Natural killer cell (primary cell): Measurements from ENCODE around the gene ACTRT3. TPM values are rescaled to one million over a fixed set of nuclear protein-coding genes. Genes with fewer than 3 reads are reported as not detected.

ENCODE experiments used
- ATAC-seq, 3 donors: fragments of 150-1000 bp in 2 of 3; fragments of 200-7000 bp in 1 of 3; cut with Tn5 transposase; 1 replicate in 1 of 3; 2 replicates in 2 of 3; pipeline ENCODE4 v1.10.0; 2021; ENCODE audit warnings: mild to moderate bottlenecking in 2 of 3, moderate library complexity in 2 of 3
- DNase-seq, 2 donors: peaks; one replicate each; pipeline versions ENCODE4 v3.0.0 to v3.0.0-alpha.2; 2013 to 2021; ENCODE audit warnings: mixed read lengths in 1 of 2
- H3K27ac ChIP-seq: one replicate; pipeline ENCODE4 v1.5.1; 2013; ENCODE audit warnings: mild to moderate bottlenecking, low read length
- H3K27me3 ChIP-seq: one replicate; pipeline ENCODE4 v1.6.1; 2013; ENCODE audit warnings: low read length; ENCODE audit not compliant: control insufficient read depth, insufficient read depth
- H3K36me3 ChIP-seq: one replicate; pipeline ENCODE4 v1.6.1; 2013; ENCODE audit warnings: low read length; ENCODE audit not compliant: control insufficient read depth, insufficient read depth
- H3K4me1 ChIP-seq: one replicate; pipeline ENCODE4 v1.6.1; 2013; ENCODE audit warnings: low read length; ENCODE audit not compliant: control insufficient read depth, insufficient read depth
- H3K4me3 ChIP-seq: one replicate; pipeline ENCODE4 v1.5.1; 2013; ENCODE audit warnings: low read length
- H3K9me3 ChIP-seq: one replicate; pipeline ENCODE4 v1.6.1; 2013; ENCODE audit warnings: low read length; ENCODE audit not compliant: control insufficient read depth, insufficient read depth
- H3K27ac Mint-ChIP-seq, 2 donors: one replicate each; pipeline ENCODE4 v1.8.0; 2022; ENCODE audit warnings: mild to moderate bottlenecking in 2 of 2, mixed read lengths in 2 of 2, moderate library complexity in 1 of 2
- H3K27me3 Mint-ChIP-seq, 2 donors: one replicate each; pipeline ENCODE4 v1.8.0; 2022; ENCODE audit warnings: low read depth in 2 of 2, mixed read lengths in 2 of 2
- H3K36me3 Mint-ChIP-seq: one replicate; pipeline ENCODE4 v1.8.0; 2022; ENCODE audit warnings: mixed read lengths
- H3K4me1 Mint-ChIP-seq, 2 donors: one replicate each; pipeline ENCODE4 v1.8.0; 2022; ENCODE audit warnings: mixed read lengths in 2 of 2
- H3K4me3 Mint-ChIP-seq: one replicate; pipeline ENCODE4 v1.8.0; 2022; ENCODE audit warnings: mild to moderate bottlenecking, moderate library complexity, mixed read lengths
- H3K9me3 Mint-ChIP-seq, 2 donors: one replicate each; pipeline ENCODE4 v1.8.0; 2022; ENCODE audit warnings: mixed read lengths in 2 of 2
- WGBS: methylation state at CpG from one replicate; pipeline ENCODE4 v1.1.7; 2013; ENCODE audit warnings: missing lambda C conversion rate; ENCODE audit not compliant: insufficient coverage; 5-methylcytosine and 5-hydroxymethylcytosine counted together
- intact Hi-C: fragments of 100-400 bp; cut with micrococcal nuclease; formaldehyde crosslinking; loops from one replicate; pipeline ENCODE4 v1.14.2; 2022
- total RNA-seq, 4 donors: library from RNA; stranded (reverse); fragments of 120-200 nt in 1 of 4; gene quantifications; one replicate each; pipeline versions ENCODE4 v1.2.3 to v1.2.4, GENCODE V29; 2013 to 2022
- TF ChIP-seq, protein P1 (sequence below): fragments of 200-600 bp; IDR thresholded peaks from one replicate; pipeline ENCODE4 v1.8.0; 2022; ENCODE audit warnings: antibody characterized with exemption

Gene ACTRT3
- total RNA-seq, 3 donors from 2014 or later (not counting 1 experiment from before 2014, with no cell fraction given) = 0.68 TPM; not detected in 2

GRCh38 chr3:169811631-169812331 is 42.4 kb upstream of the ACTRT3 start:
- peak in 1 of 2 donors; percentile 42 for DNase-seq
- H3K27ac Mint-ChIP-seq = peak overlapping the region; percentile 17 to 80

DNA sequence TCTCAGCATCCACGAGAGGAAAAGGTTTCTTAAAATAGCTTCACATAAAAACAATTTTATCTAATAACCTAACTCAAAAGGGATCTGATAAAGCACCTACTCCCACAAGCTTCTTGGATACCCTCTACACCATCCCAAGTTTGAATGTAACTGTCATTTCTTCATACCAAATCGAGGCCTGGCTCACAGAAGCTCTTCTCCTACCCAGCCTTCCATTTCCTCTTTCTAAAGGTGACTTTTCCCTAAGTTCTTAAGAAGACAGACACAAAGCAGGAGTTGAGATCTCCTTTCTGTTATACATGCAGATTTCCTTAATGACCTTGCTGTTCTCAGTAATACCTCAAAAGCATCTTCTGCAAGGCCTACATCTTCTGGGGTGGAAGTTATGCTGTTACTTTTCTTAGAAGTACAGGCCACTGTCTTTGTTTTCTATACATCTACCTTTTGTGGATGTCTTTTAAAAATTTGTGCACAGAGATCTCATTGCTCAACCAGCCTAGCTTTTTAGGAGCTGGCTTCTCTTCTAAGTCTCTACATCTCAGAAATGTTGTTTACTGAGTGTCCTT is 40.0 kb upstream of the ACTRT3 start:
- H3K27ac Mint-ChIP-seq = no peak overlapping the region
- H3K9me3 Mint-ChIP-seq = no peaks in the 10 kb centered on the region
- H3K4me3 Mint-ChIP-seq = no peak overlapping the region
- H3K9me3 ChIP-seq = no peaks in the 10 kb centered on the region
- 59% methylated on average over 2 of the region's 2 CpGs for WGBS
- no peak overlapping the region for H3K27ac ChIP-seq
- peaks cover 0 to 4% of the 10 kb centered on the region in 2 donors for H3K27me3 Mint-ChIP-seq
- H3K36me3 ChIP-seq = no peaks in the 10 kb centered on the region
- peaks cover 26% of the 10 kb centered on the region for H3K4me1 ChIP-seq
- no peak overlapping the region for H3K4me3 ChIP-seq
- H3K36me3 Mint-ChIP-seq = no peaks in the 10 kb centered on the region
- TF ChIP-seq, protein P1, sequence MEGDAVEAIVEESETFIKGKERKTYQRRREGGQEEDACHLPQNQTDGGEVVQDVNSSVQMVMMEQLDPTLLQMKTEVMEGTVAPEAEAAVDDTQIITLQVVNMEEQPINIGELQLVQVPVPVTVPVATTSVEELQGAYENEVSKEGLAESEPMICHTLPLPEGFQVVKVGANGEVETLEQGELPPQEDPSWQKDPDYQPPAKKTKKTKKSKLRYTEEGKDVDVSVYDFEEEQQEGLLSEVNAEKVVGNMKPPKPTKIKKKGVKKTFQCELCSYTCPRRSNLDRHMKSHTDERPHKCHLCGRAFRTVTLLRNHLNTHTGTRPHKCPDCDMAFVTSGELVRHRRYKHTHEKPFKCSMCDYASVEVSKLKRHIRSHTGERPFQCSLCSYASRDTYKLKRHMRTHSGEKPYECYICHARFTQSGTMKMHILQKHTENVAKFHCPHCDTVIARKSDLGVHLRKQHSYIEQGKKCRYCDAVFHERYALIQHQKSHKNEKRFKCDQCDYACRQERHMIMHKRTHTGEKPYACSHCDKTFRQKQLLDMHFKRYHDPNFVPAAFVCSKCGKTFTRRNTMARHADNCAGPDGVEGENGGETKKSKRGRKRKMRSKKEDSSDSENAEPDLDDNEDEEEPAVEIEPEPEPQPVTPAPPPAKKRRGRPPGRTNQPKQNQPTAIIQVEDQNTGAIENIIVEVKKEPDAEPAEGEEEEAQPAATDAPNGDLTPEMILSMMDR = no peak
- H3K27me3 ChIP-seq = no peaks in the 10 kb centered on the region
- peaks cover 21 to 28% of the 10 kb centered on the region in 2 donors for H3K4me1 Mint-ChIP-seq
- DNase-seq (no peak), ATAC-seq (no peak)
- intact Hi-C loops = no loop called here

More at GRCh38 chr3:169811631-169812331, 42.4 kb upstream of the ACTRT3 start:
- ATAC-seq = peak in 1 of 3 donors; percentile 20
- TF ChIP-seq, protein P1 = no peak
- H3K36me3 Mint-ChIP-seq = peaks cover 13% of the 10 kb centered on the region
- intact Hi-C loops = loop anchor here (5.0 kb wide), 1 partner anchor 39 kb away; the partner anchor contains the start of gene MYNN
- H3K4me3 Mint-ChIP-seq = peak overlapping the region; percentile 97
- WGBS = 4% methylated on average over 28 of the region's 29 CpGs
- Histone ChIP-seq H3K4me1 (peaks cover 27% of the 10 kb centered on the region), H3K4me3 (peak overlapping the region; percentile 44), H3K27me3 (no peaks in the 10 kb centered on the region), H3K27ac (peak overlapping the region; percentile 30), H3K9me3 (no peaks in the 10 kb centered on the region), H3K36me3 (no peaks in the 10 kb centered on the region)
- peaks cover 23 to 30% of the 10 kb centered on the region in 2 donors for H3K4me1 Mint-ChIP-seq
- peaks cover 9 to 12% of the 10 kb centered on the region in 2 donors for H3K27me3 Mint-ChIP-seq
- peaks cover 0 to 3% of the 10 kb centered on the region in 2 donors for H3K9me3 Mint-ChIP-seq

DNA sequence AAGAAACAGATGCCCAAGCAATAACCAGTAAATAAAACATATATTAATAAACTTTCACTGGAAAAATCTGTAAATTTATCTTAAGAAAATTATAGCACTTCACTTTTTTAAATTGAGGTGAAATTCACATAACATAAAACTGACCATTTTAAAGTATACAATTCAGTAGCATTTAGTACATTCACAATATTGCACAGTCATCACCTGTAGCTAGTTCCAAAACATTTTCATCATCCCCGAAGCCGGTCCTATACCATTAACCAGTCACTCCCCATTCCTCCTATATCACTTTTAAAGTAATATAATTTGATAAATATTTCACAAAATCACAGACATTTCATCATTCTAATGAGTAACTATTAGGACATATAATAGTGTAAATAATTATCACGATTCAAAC is 35.3 kb upstream of the ACTRT3 start:
- Histone ChIP-seq H3K27me3 (no peaks in the 10 kb centered on the region), H3K27ac (no peak overlapping the region), H3K9me3 (no peaks in the 10 kb centered on the region), H3K4me3 (no peak overlapping the region), H3K36me3 (no peaks in the 10 kb centered on the region), H3K4me1 (no peaks in the 10 kb centered on the region)
- Mint-ChIP-seq H3K27me3 (no peaks in the 10 kb centered on the region), H3K4me1 (no peaks in the 10 kb centered on the region), H3K36me3 (no peaks in the 10 kb centered on the region), H3K4me3 (no peak overlapping the region), H3K27ac (no peak overlapping the region), H3K9me3 (no peaks in the 10 kb centered on the region)
- DNase-seq = no peak
- TF ChIP-seq, protein P1 = no peak
- intact Hi-C loops = no loop called here
- no peak for ATAC-seq
- WGBS = no CpG with 5 or more reads among the region's 3 CpGs
